ENCODE results near the gene PLD2.

PLD2 gene

GRCh38 chr17:4839221-4839620 lies 32.3 kb downstream of the PLD2 start:
- TF ChIP-seq CTCF (IDR thresholded peaks at IDR 0.05) = no peak
- H3K27ac ChIP-seq = no peak overlapping the region
- H3K4me3 ChIP-seq = no peak overlapping the region
- no peak for DNase-seq (ENCODE audit: low spot score)

GRCh38 chr17:4839965-4840892 lies 33.3 kb downstream of the PLD2 start:
- no peak overlapping the region for H3K27ac ChIP-seq
- no peak for DNase-seq (ENCODE audit: low spot score)
- H3K4me3 ChIP-seq = no peak overlapping the region
- TF ChIP-seq CTCF (IDR thresholded peaks at IDR 0.05) = no peak

- Histone ChIP-seq H3K27ac (no peak overlapping the region), H3K4me3 (no peak overlapping the region)
- no peak for DNase-seq (ENCODE audit: low spot score)
- TF ChIP-seq CTCF (IDR thresholded peaks at IDR 0.05) = no peak
Observed at GRCh38 chr17:4840893-4841242, 33.9 kb downstream of the PLD2 start.

- DNase-seq (ENCODE audit: low spot score) = no peak
- TF ChIP-seq CTCF (IDR thresholded peaks at IDR 0.05) = no peak
- Histone ChIP-seq H3K4me3 (no peak overlapping the region), H3K27ac (no peak overlapping the region)
Observed at GRCh38 chr17:4842376-4842775, 35.4 kb downstream of the PLD2 start.

GRCh38 chr17:4843321-4844000 lies 36.5 kb downstream of the PLD2 start:
- Histone ChIP-seq H3K4me3 (no peak overlapping the region), H3K27ac (no peak overlapping the region)
- no peak for DNase-seq (ENCODE audit: low spot score)
- no peak for TF ChIP-seq CTCF (IDR thresholded peaks at IDR 0.05)

- Histone ChIP-seq H3K4me3 (no peak overlapping the region), H3K27ac (no peak overlapping the region)
- no peak for TF ChIP-seq CTCF (IDR thresholded peaks at IDR 0.05)
- no peak for DNase-seq (ENCODE audit: low spot score)
Observed at GRCh38 chr17:4845118-4845517, 38.2 kb downstream of the PLD2 start.
